GM19328 (cell line): ENCODE results near the gene KIF25.

ENCODE experiments used
- ATAC-seq: cut with Tn5 transposase; IDR thresholded peaks from one replicate; pipeline ENCODE4 v1.9.1; 2021; ENCODE audit warnings: mild to moderate bottlenecking, moderate library complexity; ENCODE audit not compliant: unreplicated experiment

Gene KIF25

GRCh38 chr6:168015482-168016175 is 18.2 kb downstream of the KIF25 start:
- ATAC-seq, result no peak

DNA sequence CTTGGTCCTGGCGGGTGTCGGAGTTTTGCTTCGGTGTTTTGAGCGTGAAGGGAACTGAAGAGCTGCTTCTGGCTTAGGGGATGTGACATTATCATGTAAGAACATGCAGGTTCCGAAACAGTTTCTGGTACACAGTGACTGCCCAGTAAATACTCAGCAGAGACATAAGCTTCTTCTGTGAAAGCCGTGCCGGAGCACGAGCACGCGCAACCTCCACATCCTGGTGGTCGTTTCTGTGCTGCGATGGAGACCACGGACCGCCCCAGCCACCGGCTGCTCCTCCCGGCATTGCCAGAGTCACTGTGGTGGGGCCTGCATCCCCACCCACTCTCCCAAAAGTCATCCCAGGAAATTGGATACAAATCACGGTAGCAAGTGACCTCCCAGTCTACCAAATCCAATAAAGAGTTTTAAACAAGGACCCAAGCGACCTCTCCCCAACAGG is 18.7 kb downstream of the KIF25 start:
- no peak for ATAC-seq

- ATAC-seq, result no peak
Measured at GRCh38 chr6:168016721-168017525, 19.5 kb downstream of the KIF25 start.

DNA sequence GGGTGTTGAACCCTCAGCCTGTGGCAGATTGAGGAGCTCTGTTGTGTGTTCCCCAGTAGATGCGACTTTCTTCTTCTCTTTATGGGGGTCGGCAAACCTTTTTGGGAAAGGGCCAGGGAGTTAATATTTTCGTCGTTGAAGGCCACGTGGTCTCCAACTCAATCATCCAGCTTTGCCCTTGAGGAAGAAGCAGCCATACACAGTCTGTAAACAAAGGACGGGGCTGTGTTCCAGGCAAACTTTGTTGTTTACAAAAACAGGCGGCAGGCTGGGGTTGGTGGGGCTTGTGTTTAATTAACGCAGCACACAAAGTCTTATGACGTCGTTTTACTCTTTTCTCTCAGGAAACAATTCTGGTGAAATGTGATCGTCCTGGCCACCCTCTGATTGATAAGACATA is 20.2 kb downstream of the KIF25 start:
- no peak for ATAC-seq

DNA sequence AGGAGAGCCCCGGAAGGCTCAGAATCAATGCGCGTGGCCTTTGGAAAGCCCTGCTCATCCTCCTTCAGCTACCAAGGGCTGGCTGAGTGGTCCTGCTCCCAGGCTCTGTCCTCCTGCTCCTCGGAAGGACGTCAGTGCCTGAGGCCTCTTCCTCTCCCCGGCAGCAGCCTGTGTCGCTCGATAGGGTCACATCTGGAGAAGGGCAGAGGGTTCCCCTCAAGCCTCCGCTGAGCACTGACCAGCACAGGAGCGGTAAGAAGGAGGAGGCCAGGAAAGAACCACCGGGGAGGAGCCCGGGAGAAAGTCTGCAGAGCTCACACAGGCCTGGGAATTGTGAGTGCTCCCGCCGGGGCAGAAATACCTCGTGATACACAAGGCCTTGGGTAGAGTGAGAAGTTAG is 21.2 kb downstream of the KIF25 start:
- no peak for ATAC-seq

- no peak for ATAC-seq
Measured at GRCh38 chr6:168020242-168020641, 22.8 kb downstream of the KIF25 start.

DNA sequence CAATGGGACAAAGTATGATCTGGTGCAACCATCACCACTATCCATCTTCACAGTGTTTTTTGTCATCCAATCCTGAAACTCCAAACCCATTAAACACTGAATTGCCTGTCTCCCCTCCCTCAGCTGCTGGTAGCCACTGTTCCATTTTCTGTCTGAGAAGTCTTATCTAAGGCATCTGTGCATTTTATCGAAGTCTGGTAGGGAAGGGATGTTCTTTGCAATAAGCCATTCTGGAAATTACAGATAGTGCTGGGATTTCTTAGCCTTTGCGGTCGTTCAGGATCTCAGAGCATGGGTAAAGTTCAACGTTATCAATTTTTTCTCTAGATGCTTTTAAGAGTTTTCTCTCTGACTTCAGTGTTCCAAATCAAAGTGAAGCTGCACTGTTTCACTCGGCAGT is 24.1 kb downstream of the KIF25 start:
- ATAC-seq, result no peak

DNA sequence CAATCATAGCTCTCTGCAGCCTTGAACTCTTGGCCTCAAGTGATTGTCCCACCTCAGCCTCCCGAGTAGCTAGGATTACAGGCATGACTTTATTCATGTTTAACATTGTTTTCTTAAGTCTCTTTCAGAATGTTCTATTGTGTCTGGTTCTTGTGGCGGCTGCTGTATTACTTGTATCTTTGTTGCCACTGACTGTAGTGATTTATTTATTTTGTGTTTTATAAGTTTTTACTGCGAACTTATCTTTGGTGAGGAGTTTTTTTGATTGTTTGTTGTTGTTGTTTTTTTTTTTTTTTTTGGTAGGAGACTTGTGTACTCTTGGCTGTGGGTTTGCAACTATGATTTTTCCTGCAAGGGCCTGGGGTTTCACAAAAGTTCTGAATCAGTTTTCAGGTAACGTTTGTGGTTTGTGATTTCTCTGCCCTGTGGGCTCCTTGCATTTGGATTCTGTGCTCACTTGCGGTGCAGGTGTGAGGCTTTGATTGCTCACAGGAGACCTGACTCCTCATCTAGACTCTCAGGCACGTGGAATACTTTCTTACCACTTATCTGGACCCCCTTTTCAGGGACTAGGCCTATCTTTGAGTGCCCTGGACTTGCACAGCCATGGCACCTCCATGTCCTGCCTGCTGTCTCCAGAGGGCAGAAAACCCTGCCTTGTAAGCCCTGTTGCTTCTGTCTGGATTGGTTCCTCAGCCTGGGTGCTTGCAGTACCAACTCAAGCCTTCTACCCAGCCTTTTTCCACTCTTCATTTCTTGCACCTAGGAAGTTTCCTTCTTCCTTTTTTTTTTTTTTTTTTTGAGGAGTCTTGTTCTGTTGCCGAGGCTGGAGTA is 25.2 kb downstream of the KIF25 start:
- ATAC-seq, result no peak

DNA sequence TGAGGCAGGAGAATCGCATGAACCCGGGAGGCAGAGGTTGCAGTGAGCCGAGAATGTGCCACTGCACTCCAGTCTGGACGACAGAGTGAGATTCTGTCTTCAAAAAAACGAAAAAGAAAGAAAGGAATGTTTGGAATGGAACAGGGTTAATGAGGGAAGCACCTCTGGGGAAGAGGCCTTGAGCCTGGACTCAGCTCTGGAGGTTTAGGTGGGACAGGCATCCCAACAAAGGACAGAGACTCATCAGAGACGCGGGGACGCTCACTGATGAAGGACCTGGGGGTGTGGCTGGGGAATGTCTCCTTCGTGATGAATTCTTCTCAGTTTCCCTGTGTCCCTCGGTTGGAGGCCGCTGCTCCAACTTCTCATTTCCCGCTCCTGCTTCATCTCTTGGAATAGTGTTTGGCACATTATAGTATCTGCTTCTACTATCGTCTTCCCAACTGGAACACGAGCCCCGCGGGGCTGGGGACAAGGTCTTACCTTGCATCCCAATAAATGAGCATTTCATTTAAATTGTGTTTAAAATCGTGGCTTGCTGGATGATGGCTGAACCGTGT is 27.6 kb downstream of the KIF25 start:
- ATAC-seq, result no peak

DNA sequence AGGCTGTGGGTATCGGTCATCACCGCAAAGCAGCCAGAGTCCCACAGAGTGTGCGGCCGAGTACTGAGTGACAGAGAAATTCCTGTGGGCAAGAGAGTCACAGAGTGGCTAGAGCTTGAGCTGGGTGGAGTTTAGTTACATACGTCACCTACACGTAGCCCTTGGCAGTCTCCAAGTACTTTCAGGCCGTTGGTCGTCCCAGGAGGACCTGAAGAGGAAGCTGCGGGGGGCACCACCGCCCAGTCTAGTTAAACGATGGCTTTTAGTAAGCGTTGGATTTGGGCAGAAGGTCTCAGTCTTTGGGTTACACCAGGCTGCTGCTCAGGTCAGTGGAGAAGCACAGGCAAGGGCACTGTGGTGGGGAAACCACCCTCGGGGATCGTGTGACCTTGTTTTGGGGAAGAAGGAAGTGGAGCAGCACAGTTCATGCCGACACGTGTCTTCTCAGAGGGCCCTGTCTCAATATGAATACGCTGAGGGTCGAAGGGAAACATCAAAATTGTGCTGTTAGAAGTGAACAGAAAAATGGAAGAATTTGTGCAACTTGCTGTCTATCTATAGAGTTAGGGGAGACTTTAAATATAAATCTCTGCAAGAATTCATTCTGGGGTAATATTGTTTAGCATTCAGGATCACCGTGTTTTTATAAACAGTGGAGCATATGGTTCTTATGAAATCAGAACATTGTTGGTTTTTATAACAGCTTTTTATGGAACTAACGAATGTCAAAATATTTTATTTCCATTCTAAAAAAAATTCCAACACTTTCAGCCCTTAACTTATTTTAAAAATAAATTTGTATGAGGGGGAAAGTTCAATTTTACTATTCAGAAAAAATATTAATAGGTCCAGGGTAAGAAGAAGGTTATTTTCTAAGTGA is 28.6 kb downstream of the KIF25 start:
- no peak for ATAC-seq

GRCh38 chr6:168026925-168027324 is 29.5 kb downstream of the KIF25 start:
- no peak for ATAC-seq

DNA sequence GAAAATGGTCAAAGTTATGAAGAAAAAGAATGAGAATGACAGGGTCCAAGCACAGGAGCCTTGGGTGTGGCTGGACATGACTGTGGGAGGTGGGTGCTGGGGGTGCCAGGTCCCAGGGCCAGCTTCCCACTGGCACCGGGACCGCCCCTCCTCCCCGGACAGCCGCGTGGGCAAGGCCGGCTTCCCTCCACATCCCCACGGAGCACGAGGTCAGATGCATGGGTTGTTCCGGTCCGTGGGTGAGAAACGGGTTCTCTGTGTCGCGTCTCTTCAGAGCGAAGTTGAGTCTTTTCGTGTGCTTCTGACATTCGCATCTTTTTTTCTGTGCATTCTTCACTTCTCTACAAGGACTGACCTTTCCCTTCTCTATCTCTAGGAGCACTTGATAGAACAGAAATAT is 30.1 kb downstream of the KIF25 start:
- no peak for ATAC-seq

- ATAC-seq, result no peak
Measured at GRCh38 chr6:168028181-168028580, 30.7 kb downstream of the KIF25 start.

DNA sequence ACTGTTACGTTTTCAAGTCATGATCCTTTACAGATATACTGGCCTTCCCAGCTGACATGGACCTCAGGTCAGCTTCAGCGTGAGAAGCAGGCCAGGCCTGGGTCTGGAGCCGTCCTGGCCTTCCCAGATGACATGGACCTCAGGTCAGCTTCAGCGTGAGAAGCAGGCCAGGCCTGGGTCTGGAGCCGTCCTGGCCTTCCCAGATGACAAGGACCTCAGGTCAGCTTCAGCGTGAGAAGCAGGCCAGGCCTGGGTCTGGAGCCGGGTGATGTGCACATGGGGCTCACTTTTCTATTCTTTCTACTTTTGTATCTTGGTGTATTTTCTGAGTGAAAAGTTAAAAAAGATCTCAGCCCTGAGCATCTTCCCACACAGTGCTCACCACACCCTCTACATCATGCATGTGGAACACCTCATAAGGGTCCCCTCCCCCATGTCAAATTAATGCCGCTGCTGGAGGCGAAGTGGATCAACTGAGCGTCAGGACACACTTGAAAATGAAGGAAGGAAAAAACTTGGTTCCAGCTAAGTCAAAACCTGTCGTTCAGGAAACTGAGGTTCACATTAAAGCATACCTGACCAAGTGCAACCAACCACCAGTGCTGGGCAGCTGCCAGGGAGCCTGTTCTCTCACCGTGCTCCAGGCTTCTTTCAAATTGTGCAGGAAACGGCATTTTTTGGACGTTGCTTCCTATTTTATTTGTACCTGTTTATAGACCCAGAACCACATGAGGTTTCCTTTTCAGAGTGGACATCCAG is 32.2 kb downstream of the KIF25 start:
- no peak for ATAC-seq

DNA sequence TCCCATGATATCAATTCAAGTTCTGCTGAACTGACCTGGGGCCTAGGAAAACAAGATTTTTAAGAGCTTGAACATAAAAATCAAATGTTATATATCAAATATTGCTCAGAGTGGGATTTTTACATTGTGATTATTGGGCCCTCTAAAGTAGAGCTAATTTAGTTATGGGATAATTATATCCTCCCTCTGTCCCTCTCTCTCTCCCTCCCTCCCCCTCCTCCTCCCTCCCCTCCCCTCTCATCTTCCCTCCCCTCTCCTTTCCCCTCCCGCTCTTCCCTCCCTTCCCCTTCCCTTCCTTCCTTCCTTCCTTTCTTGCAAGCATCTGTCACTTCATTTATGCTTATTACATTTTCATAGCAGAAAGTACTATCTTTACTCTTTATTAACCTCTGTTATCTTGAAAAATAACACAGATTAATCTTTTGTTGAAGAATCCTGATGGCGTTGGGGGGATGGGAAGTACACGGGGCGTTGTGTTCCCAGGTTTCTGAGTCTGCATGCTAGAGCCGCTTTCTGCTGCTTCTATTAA is 32.8 kb downstream of the KIF25 start:
- no peak for ATAC-seq

DNA sequence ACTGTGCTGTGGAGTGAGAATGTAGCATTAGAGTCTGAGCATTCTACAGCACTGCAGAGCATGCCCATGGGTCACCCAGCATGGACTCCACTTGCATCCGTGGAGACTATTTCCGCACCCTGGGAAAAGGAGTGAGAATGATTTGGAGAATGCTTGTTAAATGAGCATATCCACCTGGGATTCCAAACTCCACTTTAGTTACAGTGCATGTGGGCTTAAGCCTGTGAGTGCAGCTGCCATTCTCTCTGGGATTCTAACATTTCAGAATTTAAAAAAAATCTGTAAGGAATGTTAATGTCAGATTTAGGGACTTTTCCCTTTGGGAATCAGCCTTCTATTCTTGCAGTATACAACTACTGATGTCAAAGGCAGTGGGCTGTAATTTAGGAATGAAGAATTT is 33.4 kb downstream of the KIF25 start:
- ATAC-seq, result no peak

GRCh38 chr6:168031411-168031971 is 34.0 kb downstream of the KIF25 start:
- no peak for ATAC-seq

GRCh38 chr6:168032005-168032760 is 34.7 kb downstream of the KIF25 start:
- ATAC-seq, result no peak
